Measurements from ENCODE around the gene KIF26A.

Gene KIF26A

GRCh38 chr14:104133496-104133895 is 4.9 kb upstream of the KIF26A start:
- no peak for DNase-seq

GRCh38 chr14:104134061-104134965 is 4.1 kb upstream of the KIF26A start:
- no peak for DNase-seq

GRCh38 chr14:104135121-104135903 is 3.1 kb upstream of the KIF26A start:
- no peak for DNase-seq

GRCh38 chr14:104135904-104136471 is 2.4 kb upstream of the KIF26A start:
- no peak for DNase-seq

GRCh38 chr14:104136472-104137296 is 1.7 kb upstream of the KIF26A start:
- no peak for DNase-seq

- DNase-seq, result peak; percentile 72
Measured at GRCh38 chr14:104137297-104138097, 890 bp upstream of the KIF26A start.

- no peak for DNase-seq
Measured at GRCh38 chr14:104138718-104139459, 502 bp downstream of the KIF26A start.

GRCh38 chr14:104139460-104140212 is 1.2 kb downstream of the KIF26A start:
- DNase-seq, result no peak

GRCh38 chr14:104140213-104140462 is 1.8 kb downstream of the KIF26A start:
- no peak for DNase-seq

- DNase-seq, result no peak
Measured at GRCh38 chr14:104140463-104141331, 2.3 kb downstream of the KIF26A start.

GRCh38 chr14:104141621-104142091 is 3.3 kb downstream of the KIF26A start:
- DNase-seq, result no peak

GRCh38 chr14:104142136-104142945 is 4.0 kb downstream of the KIF26A start:
- DNase-seq, result no peak

- DNase-seq, result no peak
Measured at GRCh38 chr14:104142946-104143470, 4.6 kb downstream of the KIF26A start.

GRCh38 chr14:104143521-104144452 is 5.4 kb downstream of the KIF26A start:
- no peak for DNase-seq

GRCh38 chr14:104144453-104144790 is 6.0 kb downstream of the KIF26A start:
- no peak for DNase-seq

- DNase-seq, result no peak
Measured at GRCh38 chr14:104144911-104145825, 6.8 kb downstream of the KIF26A start.

Measured in CD4-positive, alpha-beta T cell treated with Interleukin-17A for 4 hours (primary cell).